HCT116 (cell line): ENCODE data around the gene PEX11B. TPM values are rescaled to one million over a fixed set of nuclear protein-coding genes. Genes with fewer than 3 reads are reported as not detected.

Source experiments
- ATAC-seq: fragments of 200-7000 bp; cut with Tn5 transposase; 2 replicates; pipeline ENCODE4 v1.9.1; 2020; ENCODE audit warnings: mild to moderate bottlenecking, moderate library complexity
- BruUV-seq: library from RNA; stranded (reverse); fragments of 400-500 nt; replicated peaks from 2 replicates; lab custom pipeline; 2021; lab: Mats Ljungman, UMichigan
- CTCF ChIA-PET: fragments of 300-600 bp; sonication (Branson Sonifier 250); formaldehyde crosslinking; loops from one replicate; lab custom pipeline; 2021; ENCODE audit warnings: antibody characterized with exemption; lab: Charles Lee
- POLR2A ChIA-PET: fragments of 300-600, 350-600 bp; sonication (Branson Sonifier 250); formaldehyde crosslinking; loops from one replicate; lab custom pipeline; 2021; ENCODE audit warnings: antibody characterized with exemption; lab: Charles Lee
- RAD21 ChIA-PET, 2 experiments: fragments of 300-600 bp; sonication (Branson Sonifier 250); formaldehyde crosslinking; loops; one replicate each; lab custom pipeline; 2023; ENCODE audit warnings: low total read pairs in 2 of 2; ENCODE audit not compliant: uncharacterized antibody in 2 of 2, unreplicated experiment in 2 of 2, low non-redundant PET in 1 of 2; lab: Charles Lee
- DNase-seq: peaks from one replicate; pipeline ENCODE4 v3.0.0-alpha.2; 2010; ENCODE audit warnings: low read depth, low spot score
- H2AFZ ChIP-seq: fragments of 200-600 bp; shearing (Covaris generic), sonication (generic); 2 replicates; pipeline ENCODE4 v1.6.1; 2017; ENCODE audit warnings: low read depth, mixed run types, mixed read lengths, antibody characterized with exemption, low read length; ENCODE audit not compliant: poor library complexity, severe bottlenecking
- H3K27ac ChIP-seq: 2 replicates; pipeline ENCODE4 v1.5.1; 2012; ENCODE audit warnings: low read depth, low read length
- H3K27me3 ChIP-seq: fragments of 200-600 bp; sonication (generic); 2 replicates; pipeline ENCODE4 v1.6.1; 2016; ENCODE audit warnings: mixed run types, low read length, mixed read lengths; ENCODE audit not compliant: insufficient read depth
- H3K36me3 ChIP-seq, 2 experiments: fragments of 200-500 bp in 1 of 2; fragments of 200-600 bp in 1 of 2; sonication (Bioruptor generic) in 1 of 2; sonication (generic) in 1 of 2; 2 replicates each; pipeline versions ENCODE4 v1.5.1 to v1.6.1; 2014 to 2016; ENCODE audit warnings: low read length in 2 of 2, inconsistent platforms in 1 of 2, mixed read lengths in 1 of 2, mixed run types in 1 of 2; ENCODE audit not compliant: insufficient read depth in 2 of 2, control insufficient read depth in 1 of 2
- H3K4me1 ChIP-seq, 2 experiments: fragments of 200-600 bp in 1 of 2; sonication (generic) in 1 of 2; 2 replicates each; pipeline versions ENCODE4 v1.5.1 to v1.6.1; 2012 to 2017; ENCODE audit warnings: low read length in 2 of 2, inconsistent platforms in 1 of 2, mild to moderate bottlenecking in 1 of 2, mixed read lengths in 1 of 2, mixed run types in 1 of 2, moderate library complexity in 1 of 2; ENCODE audit not compliant: insufficient read depth in 2 of 2, control insufficient read depth in 1 of 2
- H3K4me2 ChIP-seq: fragments of 200-600 bp; sonication (generic); 2 replicates; pipeline ENCODE4 v1.6.1; 2017; ENCODE audit warnings: mixed run types, low read length, mixed read lengths
- H3K4me3 ChIP-seq, 2 experiments: fragments of 200-600 bp in 1 of 2; sonication (generic) in 1 of 2; replicated peaks in 1 of 2; 2 replicates each; pipeline ENCODE4 v1.5.1; 2011 to 2016; ENCODE audit warnings: low read length in 2 of 2, control low read depth in 1 of 2, low read depth in 1 of 2, mild to moderate bottlenecking in 1 of 2, mixed read lengths in 1 of 2, mixed run types in 1 of 2
- H3K79me2 ChIP-seq: fragments of 200-600 bp; sonication (generic); 2 replicates; pipeline ENCODE4 v1.6.1; 2017; ENCODE audit warnings: mild to moderate bottlenecking, mixed run types, low read length, moderate library complexity, mixed read lengths; ENCODE audit not compliant: insufficient read depth
- H3K9ac ChIP-seq: fragments of 200-600 bp; sonication (generic); 2 replicates; pipeline ENCODE4 v1.6.1; 2016; ENCODE audit warnings: low read length, mixed read lengths
- H3K9me2 ChIP-seq: fragments of 200-600 bp; sonication (generic), shearing (Covaris generic); 2 replicates; pipeline ENCODE4 v1.6.1; 2017; ENCODE audit warnings: mixed run types, mild to moderate bottlenecking, moderate library complexity; ENCODE audit not compliant: insufficient read depth
- H3K9me3 ChIP-seq, 2 experiments: fragments of 200-500 bp in 1 of 2; fragments of 200-600 bp in 1 of 2; sonication (Bioruptor generic) in 1 of 2; sonication (generic) in 1 of 2; 2 replicates each; pipeline ENCODE4 v1.6.1; 2014 to 2017; ENCODE audit warnings: low read length in 2 of 2, mixed read lengths in 2 of 2, inconsistent platforms in 1 of 2, low read depth in 1 of 2, mild to moderate bottlenecking in 1 of 2, mixed run types in 1 of 2, moderate library complexity in 1 of 2; ENCODE audit not compliant: control insufficient read depth in 1 of 2, insufficient read depth in 1 of 2
- H4K20me1 ChIP-seq: fragments of 200-600 bp; sonication (generic), shearing (Covaris generic); 2 replicates; pipeline ENCODE4 v1.6.1; 2017; ENCODE audit warnings: mixed run types, mild to moderate bottlenecking, moderate library complexity; ENCODE audit not compliant: insufficient read depth
- CBX3 ChIP-seq: IDR thresholded peaks from 2 replicates; pipeline ENCODE4 v1.6.1; 2012; ENCODE audit warnings: low read depth
- EZH2phosphoT487 ChIP-seq: fragments of 200-600 bp; IDR thresholded peaks from 2 replicates; pipeline ENCODE4 v1.6.1; 2018; ENCODE audit warnings: antibody characterized with exemption, borderline replicate concordance
- FOSL1 ChIP-seq: IDR thresholded peaks from 2 replicates; pipeline ENCODE4 v1.6.1; 2012; ENCODE audit warnings: low read depth
- POLR2A ChIP-seq: IDR thresholded peaks from 2 replicates; pipeline ENCODE4 v1.7.0; 2011; ENCODE audit warnings: borderline replicate concordance; ENCODE audit not compliant: insufficient read depth, insufficient read length; ENCODE audit errors: extremely low read depth
- SIN3A ChIP-seq: IDR thresholded peaks from 2 replicates; pipeline ENCODE4 v1.6.1; 2012; ENCODE audit warnings: low read depth
- TCF7L2 ChIP-seq: IDR thresholded peaks from 2 replicates; pipeline ENCODE4 v1.7.0; 2011; ENCODE audit warnings: borderline replicate concordance, inconsistent platforms; ENCODE audit not compliant: insufficient read depth, insufficient read length; ENCODE audit errors: extremely low read depth
- YY1 ChIP-seq: IDR thresholded peaks from 2 replicates; pipeline ENCODE4 v1.6.1; 2011; ENCODE audit warnings: low read length, low read depth, moderate library complexity, mild to moderate bottlenecking; ENCODE audit not compliant: insufficient replicate concordance; ENCODE audit errors: extremely low read depth
- ZFX ChIP-seq: fragments of 450-650 bp; IDR thresholded peaks from 2 replicates; pipeline ENCODE4 v1.6.1; 2017
- intact Hi-C: fragments of 100-400 bp; cut with micrococcal nuclease; formaldehyde crosslinking; loops from 2 replicates; pipeline ENCODE4 v1.10.0; 2022
- total RNA-seq: library from RNA; stranded (reverse); gene quantifications from one replicate; pipeline ENCODE4 v1.2.1, GENCODE V29; 2021; ENCODE audit not compliant: unreplicated experiment
- TF ChIP-seq, protein P1 (sequence below): IDR thresholded peaks from 2 replicates; pipeline ENCODE4 v1.6.1; 2011; ENCODE audit warnings: mild to moderate bottlenecking, low read length, moderate library complexity; ENCODE audit not compliant: insufficient replicate concordance; ENCODE audit errors: extremely low read depth
- TF ChIP-seq, protein P2 (sequence below): IDR thresholded peaks from 2 replicates; pipeline ENCODE4 v1.6.1; 2012; ENCODE audit warnings: low read depth
- TF ChIP-seq, protein P3 (sequence below): IDR thresholded peaks from 2 replicates; pipeline ENCODE4 v1.6.1; 2012

PEX11B gene
- total RNA-seq, 1 experiment from 2014 or later = 20.9 TPM

DNA sequence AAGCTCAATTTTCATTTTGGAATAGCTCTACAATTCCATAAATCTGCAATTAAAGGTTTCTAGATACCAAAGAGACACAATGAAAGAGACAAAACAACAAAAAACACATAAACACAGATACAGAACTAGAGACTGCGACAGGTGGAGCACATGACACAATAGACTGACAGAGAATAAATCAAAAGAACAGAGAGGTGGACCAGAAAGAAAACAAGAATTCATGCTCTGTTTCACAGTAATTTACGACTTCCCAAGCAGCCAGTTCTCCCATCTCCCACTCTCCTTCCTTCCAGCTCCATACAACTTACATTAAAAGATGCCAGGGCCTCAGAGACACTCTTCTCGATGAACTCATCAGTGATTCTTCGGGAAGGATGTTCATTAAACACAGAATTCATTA, 23.9 kb upstream of the PEX11B start:
- Histone ChIP-seq H4K20me1 (no peaks in the 10 kb centered on the region), H3K4me1 (peaks cover 0 to 3% of the 10 kb centered on the region in 2 experiments; a peak in 1 of 4 replicates), H3K79me2 (no peaks in the 10 kb centered on the region), H3K9me3 (no peaks in the 10 kb centered on the region), H3K4me3 (no peak overlapping the region), H3K27ac (no peak overlapping the region), H3K4me2 (no peak overlapping the region), H2AFZ (no peak overlapping the region), H3K36me3 (no peaks in the 10 kb centered on the region), H3K27me3 (no peaks in the 10 kb centered on the region), H3K9me2 (no peaks in the 10 kb centered on the region), H3K9ac (no peak overlapping the region)
- CTCF ChIA-PET = no interaction called here
- TF ChIP-seq, protein P1, sequence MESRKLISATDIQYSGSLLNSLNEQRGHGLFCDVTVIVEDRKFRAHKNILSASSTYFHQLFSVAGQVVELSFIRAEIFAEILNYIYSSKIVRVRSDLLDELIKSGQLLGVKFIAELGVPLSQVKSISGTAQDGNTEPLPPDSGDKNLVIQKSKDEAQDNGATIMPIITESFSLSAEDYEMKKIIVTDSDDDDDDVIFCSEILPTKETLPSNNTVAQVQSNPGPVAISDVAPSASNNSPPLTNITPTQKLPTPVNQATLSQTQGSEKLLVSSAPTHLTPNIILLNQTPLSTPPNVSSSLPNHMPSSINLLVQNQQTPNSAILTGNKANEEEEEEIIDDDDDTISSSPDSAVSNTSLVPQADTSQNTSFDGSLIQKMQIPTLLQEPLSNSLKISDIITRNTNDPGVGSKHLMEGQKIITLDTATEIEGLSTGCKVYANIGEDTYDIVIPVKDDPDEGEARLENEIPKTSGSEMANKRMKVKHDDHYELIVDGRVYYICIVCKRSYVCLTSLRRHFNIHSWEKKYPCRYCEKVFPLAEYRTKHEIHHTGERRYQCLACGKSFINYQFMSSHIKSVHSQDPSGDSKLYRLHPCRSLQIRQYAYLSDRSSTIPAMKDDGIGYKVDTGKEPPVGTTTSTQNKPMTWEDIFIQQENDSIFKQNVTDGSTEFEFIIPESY = no peak
- TF ChIP-seq FOSL1 (no peak), YY1 (no peak), EZH2phosphoT487 (no peak), CBX3 (no peak), TCF7L2 (no peak), POLR2A (no peak), ZFX (no peak), SIN3A (no peak)
- TF ChIP-seq, protein P2, sequence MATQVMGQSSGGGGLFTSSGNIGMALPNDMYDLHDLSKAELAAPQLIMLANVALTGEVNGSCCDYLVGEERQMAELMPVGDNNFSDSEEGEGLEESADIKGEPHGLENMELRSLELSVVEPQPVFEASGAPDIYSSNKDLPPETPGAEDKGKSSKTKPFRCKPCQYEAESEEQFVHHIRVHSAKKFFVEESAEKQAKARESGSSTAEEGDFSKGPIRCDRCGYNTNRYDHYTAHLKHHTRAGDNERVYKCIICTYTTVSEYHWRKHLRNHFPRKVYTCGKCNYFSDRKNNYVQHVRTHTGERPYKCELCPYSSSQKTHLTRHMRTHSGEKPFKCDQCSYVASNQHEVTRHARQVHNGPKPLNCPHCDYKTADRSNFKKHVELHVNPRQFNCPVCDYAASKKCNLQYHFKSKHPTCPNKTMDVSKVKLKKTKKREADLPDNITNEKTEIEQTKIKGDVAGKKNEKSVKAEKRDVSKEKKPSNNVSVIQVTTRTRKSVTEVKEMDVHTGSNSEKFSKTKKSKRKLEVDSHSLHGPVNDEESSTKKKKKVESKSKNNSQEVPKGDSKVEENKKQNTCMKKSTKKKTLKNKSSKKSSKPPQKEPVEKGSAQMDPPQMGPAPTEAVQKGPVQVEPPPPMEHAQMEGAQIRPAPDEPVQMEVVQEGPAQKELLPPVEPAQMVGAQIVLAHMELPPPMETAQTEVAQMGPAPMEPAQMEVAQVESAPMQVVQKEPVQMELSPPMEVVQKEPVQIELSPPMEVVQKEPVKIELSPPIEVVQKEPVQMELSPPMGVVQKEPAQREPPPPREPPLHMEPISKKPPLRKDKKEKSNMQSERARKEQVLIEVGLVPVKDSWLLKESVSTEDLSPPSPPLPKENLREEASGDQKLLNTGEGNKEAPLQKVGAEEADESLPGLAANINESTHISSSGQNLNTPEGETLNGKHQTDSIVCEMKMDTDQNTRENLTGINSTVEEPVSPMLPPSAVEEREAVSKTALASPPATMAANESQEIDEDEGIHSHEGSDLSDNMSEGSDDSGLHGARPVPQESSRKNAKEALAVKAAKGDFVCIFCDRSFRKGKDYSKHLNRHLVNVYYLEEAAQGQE = no peak
- TF ChIP-seq, protein P3, sequence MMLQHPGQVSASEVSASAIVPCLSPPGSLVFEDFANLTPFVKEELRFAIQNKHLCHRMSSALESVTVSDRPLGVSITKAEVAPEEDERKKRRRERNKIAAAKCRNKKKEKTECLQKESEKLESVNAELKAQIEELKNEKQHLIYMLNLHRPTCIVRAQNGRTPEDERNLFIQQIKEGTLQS = no peak
- no peak for DNase-seq
- intact Hi-C loops = loop anchor here (10.0 kb wide), 1 partner anchor 62 kb away; no protein-coding TSS in a partner anchor
- ATAC-seq = no peak
- POLR2A ChIA-PET = interaction anchor here (1.1 kb wide), 1 partner anchor 12 kb away, joined by 3 read pairs; no protein-coding TSS in a partner anchor
- no TSS peak for BruUV-seq
- RAD21 ChIA-PET = no interaction called here
